ENCODE data around the gene KBTBD8. TPM values are rescaled to one million over a fixed set of nuclear protein-coding genes. Genes with fewer than 3 reads are reported as not detected.

The KBTBD8 gene
- total and polyA plus RNA-seq, 8 donors: 0.20 to 1.7 (median 0.69) TPM

- intact Hi-C loops (cut with DNase I): no loop called here
- no peaks in the 10 kb centered on the region for H3K9me3 ChIP-seq
- no peaks in the 10 kb centered on the region for H3K27me3 ChIP-seq
- H3K27ac ChIP-seq: no peak overlapping the region
- no peak overlapping the region for H3K4me3 ChIP-seq
- ATAC-seq (no peak), FAIRE-seq (no peak), DNase-seq (no peak)
- TF ChIP-seq, protein P1, sequence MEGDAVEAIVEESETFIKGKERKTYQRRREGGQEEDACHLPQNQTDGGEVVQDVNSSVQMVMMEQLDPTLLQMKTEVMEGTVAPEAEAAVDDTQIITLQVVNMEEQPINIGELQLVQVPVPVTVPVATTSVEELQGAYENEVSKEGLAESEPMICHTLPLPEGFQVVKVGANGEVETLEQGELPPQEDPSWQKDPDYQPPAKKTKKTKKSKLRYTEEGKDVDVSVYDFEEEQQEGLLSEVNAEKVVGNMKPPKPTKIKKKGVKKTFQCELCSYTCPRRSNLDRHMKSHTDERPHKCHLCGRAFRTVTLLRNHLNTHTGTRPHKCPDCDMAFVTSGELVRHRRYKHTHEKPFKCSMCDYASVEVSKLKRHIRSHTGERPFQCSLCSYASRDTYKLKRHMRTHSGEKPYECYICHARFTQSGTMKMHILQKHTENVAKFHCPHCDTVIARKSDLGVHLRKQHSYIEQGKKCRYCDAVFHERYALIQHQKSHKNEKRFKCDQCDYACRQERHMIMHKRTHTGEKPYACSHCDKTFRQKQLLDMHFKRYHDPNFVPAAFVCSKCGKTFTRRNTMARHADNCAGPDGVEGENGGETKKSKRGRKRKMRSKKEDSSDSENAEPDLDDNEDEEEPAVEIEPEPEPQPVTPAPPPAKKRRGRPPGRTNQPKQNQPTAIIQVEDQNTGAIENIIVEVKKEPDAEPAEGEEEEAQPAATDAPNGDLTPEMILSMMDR (IDR thresholded peaks at IDR 0.05): no peak
- WGBS, 2 donors: 80 to 92% methylated on average over 5 of the region's 5 CpGs
- no peaks in the 10 kb centered on the region for H3K4me1 ChIP-seq
- no peaks in the 10 kb centered on the region for H3K36me3 ChIP-seq
Observed at GRCh38 chr3:66986406-66986805, 11.7 kb upstream of the KBTBD8 start.

DNA sequence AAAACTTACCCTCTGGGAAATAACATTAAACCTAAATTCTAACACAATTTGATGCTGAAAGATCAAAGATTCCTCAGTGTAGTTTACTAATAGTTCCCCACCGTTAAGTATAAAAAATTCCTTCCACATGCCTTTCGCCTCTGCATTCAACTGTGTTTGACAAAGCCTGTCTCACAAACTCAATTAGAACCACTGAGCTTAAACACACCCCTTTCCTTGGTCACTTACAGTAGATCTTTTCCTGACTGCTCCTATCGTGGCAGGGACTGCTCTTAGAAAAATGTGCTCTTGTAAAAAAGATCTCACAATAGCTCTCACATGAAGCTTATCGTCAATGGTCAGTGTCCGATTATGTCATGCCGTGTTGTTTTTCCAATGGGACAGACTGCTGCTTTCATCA is 8.9 kb upstream of the KBTBD8 start:
- H3K9me3 ChIP-seq: no peaks in the 10 kb centered on the region
- H3K36me3 ChIP-seq: no peaks in the 10 kb centered on the region
- intact Hi-C loops (cut with DNase I): no loop called here
- WGBS, 2 donors: 52 to 54% methylated on average over 6 of the region's 6 CpGs
- ATAC-seq (no peak), FAIRE-seq (no peak), DNase-seq (no peak)
- TF ChIP-seq, protein P1 (IDR thresholded peaks at IDR 0.05): no peak
- H3K4me1 ChIP-seq: no peaks in the 10 kb centered on the region
- no peaks in the 10 kb centered on the region for H3K27me3 ChIP-seq
- H3K27ac ChIP-seq: no peak overlapping the region
- H3K4me3 ChIP-seq: no peak overlapping the region

DNA sequence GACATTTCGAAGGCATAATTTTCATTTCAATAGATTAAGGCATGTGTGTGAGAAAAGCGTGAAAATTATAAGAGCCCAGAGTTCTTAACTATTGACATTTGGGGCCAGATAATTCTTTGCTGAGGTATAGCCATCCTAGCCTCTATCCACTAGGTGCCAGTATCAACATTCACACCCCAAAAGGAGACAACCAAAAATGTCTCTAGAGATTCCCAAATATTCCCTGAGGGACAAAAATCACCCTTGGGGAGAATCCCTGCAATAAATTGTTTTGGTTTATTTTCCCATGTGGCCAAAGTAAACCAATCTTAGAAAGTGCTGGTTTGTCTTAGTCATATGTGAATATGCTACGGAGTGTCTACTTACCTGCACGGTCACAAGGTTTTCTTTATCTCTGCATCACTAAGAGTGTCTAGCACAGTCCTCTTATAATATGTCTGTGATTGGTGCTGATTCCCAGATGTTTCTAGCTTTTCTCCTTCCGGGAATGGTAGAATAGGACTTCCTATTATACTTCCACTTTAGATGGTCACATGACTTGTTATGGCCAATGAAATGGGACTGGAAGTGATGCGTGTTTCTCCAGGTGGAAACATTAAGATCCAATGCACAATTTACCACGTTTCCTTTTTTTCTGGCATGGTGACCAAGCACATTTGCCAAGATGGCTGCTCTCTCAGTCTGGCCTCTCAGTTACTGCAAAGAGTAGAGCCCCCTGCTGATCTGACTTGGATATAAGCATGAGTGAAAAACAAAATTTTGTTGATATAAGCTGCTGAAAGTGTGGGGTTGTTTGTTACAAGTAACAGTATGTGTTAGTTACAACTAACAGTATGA is 8.0 kb upstream of the KBTBD8 start:
- H3K27ac ChIP-seq: no peak overlapping the region
- no peaks in the 10 kb centered on the region for H3K9me3 ChIP-seq
- no peaks in the 10 kb centered on the region for H3K4me1 ChIP-seq
- peak overlapping the region in 1 of 4 donors; percentile 14 for H3K4me3 ChIP-seq
- WGBS, 2 donors: 76 to 83% methylated on average over 7 of the region's 7 CpGs
- FAIRE-seq (no peak), ATAC-seq (peak in 3 of 4 donors; percentile 23 to 51 (median 38)), DNase-seq (peak in 1 of 6 donors; percentile 4)
- TF ChIP-seq, protein P1 (IDR thresholded peaks at IDR 0.05): no peak
- no peaks in the 10 kb centered on the region for H3K27me3 ChIP-seq
- no peaks in the 10 kb centered on the region for H3K36me3 ChIP-seq
- intact Hi-C loops (cut with DNase I): no loop called here

DNA sequence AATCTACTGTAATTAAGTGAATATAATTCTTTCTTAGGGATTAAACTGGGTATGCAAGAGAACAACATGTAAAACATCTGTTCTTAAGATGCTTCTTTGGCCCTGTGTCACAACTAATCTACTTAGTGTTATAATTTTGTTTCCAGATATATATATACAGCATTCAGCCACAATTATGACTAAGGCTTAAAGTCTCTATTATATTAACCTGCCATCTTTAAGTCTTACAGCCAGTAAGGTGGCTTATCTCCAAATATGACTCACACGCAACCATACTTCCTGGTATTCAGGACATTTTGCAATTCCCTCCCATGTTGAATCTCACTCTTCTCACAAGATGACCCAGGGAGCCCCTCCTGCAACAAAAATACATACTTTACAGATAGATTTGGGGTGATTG is 6.6 kb upstream of the KBTBD8 start:
- WGBS, 2 donors: 73 to 93% methylated on average over 1 of the region's 1 CpG
- Histone ChIP-seq H3K27me3 (no peaks in the 10 kb centered on the region), H3K4me3 (no peak overlapping the region), H3K36me3 (no peaks in the 10 kb centered on the region), H3K27ac (no peak overlapping the region), H3K9me3 (no peaks in the 10 kb centered on the region), H3K4me1 (no peaks in the 10 kb centered on the region)
- intact Hi-C loops (cut with DNase I): no loop called here
- TF ChIP-seq, protein P1 (IDR thresholded peaks at IDR 0.05): no peak
- DNase-seq (no peak), ATAC-seq (peak in 1 of 4 donors; percentile 18), FAIRE-seq (no peak)

GRCh38 chr3:66993082-66993481 is 5.0 kb upstream of the KBTBD8 start:
- Histone ChIP-seq H3K27me3 (no peaks in the 10 kb centered on the region), H3K27ac (no peak overlapping the region), H3K9me3 (no peaks in the 10 kb centered on the region), H3K36me3 (no peaks in the 10 kb centered on the region), H3K4me1 (no peaks in the 10 kb centered on the region), H3K4me3 (no peak overlapping the region)
- WGBS, 2 donors: 72% methylated on average over 3 of the region's 3 CpGs
- ATAC-seq: no peak
- no peak for DNase-seq
- no peak for FAIRE-seq
- intact Hi-C loops (cut with DNase I): no loop called here
- TF ChIP-seq, protein P1 (IDR thresholded peaks at IDR 0.05): no peak

All from pancreas (tissue), 10 donors.